Right lobe of liver (tissue), 6 donors: ENCODE measurements around the gene CTSO. TPM values are rescaled to one million over a fixed set of nuclear protein-coding genes. Genes with fewer than 3 reads are reported as not detected.

Source experiments
- ATAC-seq, 4 donors: fragments of 200-7000 bp; cut with Tn5 transposase; one replicate each; pipeline ENCODE4 v1.9.1; 2020; ENCODE audit warnings: mild to moderate bottlenecking in 4 of 4, moderate library complexity in 4 of 4
- DNase-seq, 3 donors: peaks; one replicate each; pipeline ENCODE4 v3.0.0-alpha.2; 2020
- H3K27ac ChIP-seq, 3 donors: fragments of 200-600 bp; one replicate each; pipeline ENCODE4 v1.8.0; 2022
- H3K27me3 ChIP-seq, 2 donors: fragments of 200-600 bp; one replicate each; pipeline ENCODE4 v1.8.0; 2022
- H3K36me3 ChIP-seq, 4 donors: fragments of 200-600 bp; sonication (generic) in 1 of 4; one replicate each; pipeline versions ENCODE4 v1.5.1 to v1.8.0; 2017 to 2022; ENCODE audit warnings: control low read depth in 1 of 4
- H3K4me1 ChIP-seq, 4 donors: fragments of 200-600 bp; sonication (generic) in 1 of 4; one replicate each; pipeline versions ENCODE4 v1.5.1 to v1.8.0; 2017 to 2022; ENCODE audit warnings: control low read depth in 1 of 4
- H3K4me3 ChIP-seq, 3 donors: fragments of 200-600 bp; one replicate each; pipeline ENCODE4 v1.8.0; 2022
- H3K9me3 ChIP-seq, 4 donors: fragments of 200-600 bp; sonication (generic) in 1 of 4; one replicate each; pipeline versions ENCODE4 v1.5.1 to v1.8.0; 2017 to 2022; ENCODE audit warnings: control low read depth in 1 of 4
- CTCF ChIP-seq, 4 donors: fragments of 200-600 bp in 3 of 4; fragments of 450-650 bp in 1 of 4; IDR thresholded peaks; one replicate each; pipeline versions ENCODE4 v1.5.1 to v1.8.0; 2016 to 2022; ENCODE audit warnings: antibody characterized with exemption in 4 of 4, mild to moderate bottlenecking in 2 of 4
- POLR2A ChIP-seq: fragments of 450-650 bp; IDR thresholded peaks from one replicate; pipeline ENCODE4 v1.6.1; 2017; ENCODE audit warnings: antibody characterized with exemption, mild to moderate bottlenecking
- WGBS: methylation state at CpG from one replicate; pipeline ENCODE4 v1.1.6; 2018; ENCODE audit warnings: low coverage, low lambda C conversion rate; ENCODE audit not compliant: insufficient coverage; ENCODE audit errors: missing lambda C conversion rate; 5-methylcytosine and 5-hydroxymethylcytosine counted together
- intact Hi-C, 2 donors: fragments of 100-400 bp; cut with DNase I; formaldehyde crosslinking; loops; one replicate each; pipeline versions ENCODE4 v1.11.2 to v1.14.1; 2022
- total RNA-seq, 6 experiments: library from RNA; depleted of rRNA in 2 of 6; stranded (reverse); fragments of >200 nt in 2 of 6; fragmentation: NEBNext Ultra II Directional in 3 of 6; extraction: Animal tissue kit (Norgen Biotek cat#: 25700) in 3 of 6; gene quantifications; one replicate each; pipeline versions ENCODE4 v1.1.0 to v1.2.4, GENCODE V29; 2016 to 2023
- donor health status: DM: no; HTN: yes; CAD: no.
- donor health status: DM: no; HTN: no; CAD: no.
- donor health status: DM: no; HTN: no; CAD: no.
- donor health status: DM: no; HTN: yes; CAD: no.
- donor health status: DM: no; HTN: yes; CAD: no.

The CTSO gene
- total RNA-seq, 6 experiments from 2014 or later, result 23.8 to 44.7 (median 26.1) TPM

- ATAC-seq (no peak), DNase-seq (no peak)
- no peak for TF ChIP-seq CTCF (IDR thresholded peaks at IDR 0.05)
- Histone ChIP-seq H3K4me1 (no peaks in the 10 kb centered on the region), H3K27me3 (no peaks in the 10 kb centered on the region), H3K9me3 (no peaks in the 10 kb centered on the region), H3K4me3 (no peak overlapping the region), H3K36me3 (no peaks in the 10 kb centered on the region), H3K27ac (no peak overlapping the region)
- WGBS, result 62% methylated on average over 4 of the region's 4 CpGs
- intact Hi-C loops, result no loop called here
Observed at GRCh38 chr4:155984106-155984797, 30.6 kb upstream of the CTSO start.

- no peak overlapping the region for H3K27ac ChIP-seq
- H3K9me3 ChIP-seq, result no peaks in the 10 kb centered on the region
- H3K27me3 ChIP-seq, result no peaks in the 10 kb centered on the region
- no peaks in the 10 kb centered on the region for H3K4me1 ChIP-seq
- intact Hi-C loops, result no loop called here
- H3K4me3 ChIP-seq, result no peak overlapping the region
- no peak for DNase-seq
- WGBS, result 38% methylated on average over 2 of the region's 2 CpGs
- ATAC-seq, result no peak
- TF ChIP-seq POLR2A (no peak), CTCF (IDR thresholded peaks at IDR 0.05) (no peak)
- no peaks in the 10 kb centered on the region for H3K36me3 ChIP-seq
Observed at GRCh38 chr4:155982736-155983385, 29.2 kb upstream of the CTSO start.

- H3K36me3 ChIP-seq, result no peaks in the 10 kb centered on the region
- no peaks in the 10 kb centered on the region for H3K9me3 ChIP-seq
- ATAC-seq, result no peak
- no peaks in the 10 kb centered on the region for H3K4me1 ChIP-seq
- DNase-seq, result no peak
- WGBS, result 82% methylated on average over 4 of the region's 4 CpGs
- no peaks in the 10 kb centered on the region for H3K27me3 ChIP-seq
- no peak overlapping the region for H3K27ac ChIP-seq
- H3K4me3 ChIP-seq, result no peak overlapping the region
- TF ChIP-seq CTCF (IDR thresholded peaks at IDR 0.05), result no peak
- intact Hi-C loops, result no loop called here
Observed at GRCh38 chr4:155978810-155979209, 25.1 kb upstream of the CTSO start.

GRCh38 chr4:155975511-155975910 is 21.8 kb upstream of the CTSO start:
- H3K4me1 ChIP-seq, result no peaks in the 10 kb centered on the region
- no peak for TF ChIP-seq CTCF (IDR thresholded peaks at IDR 0.05)
- TF ChIP-seq POLR2A, result no peak
- no peaks in the 10 kb centered on the region for H3K27me3 ChIP-seq
- H3K9me3 ChIP-seq, result no peaks in the 10 kb centered on the region
- intact Hi-C loops, result no loop called here
- no peak overlapping the region for H3K4me3 ChIP-seq
- no peaks in the 10 kb centered on the region for H3K36me3 ChIP-seq
- DNase-seq (no peak), ATAC-seq (no peak)
- WGBS, result 100% methylated on average over 2 of the region's 2 CpGs
- no peak overlapping the region for H3K27ac ChIP-seq
